ENCODE results near the gene UNC13D. TPM values are rescaled to one million over a fixed set of nuclear protein-coding genes. Genes with fewer than 3 reads are reported as not detected.

The UNC13D gene
- total and polyA plus RNA-seq, 9 of the 15 experiments (the other 6 are each of a cell fraction or from before 2014, with no cell fraction given): 0.86 to 244 (median 69.2) TPM

DNA sequence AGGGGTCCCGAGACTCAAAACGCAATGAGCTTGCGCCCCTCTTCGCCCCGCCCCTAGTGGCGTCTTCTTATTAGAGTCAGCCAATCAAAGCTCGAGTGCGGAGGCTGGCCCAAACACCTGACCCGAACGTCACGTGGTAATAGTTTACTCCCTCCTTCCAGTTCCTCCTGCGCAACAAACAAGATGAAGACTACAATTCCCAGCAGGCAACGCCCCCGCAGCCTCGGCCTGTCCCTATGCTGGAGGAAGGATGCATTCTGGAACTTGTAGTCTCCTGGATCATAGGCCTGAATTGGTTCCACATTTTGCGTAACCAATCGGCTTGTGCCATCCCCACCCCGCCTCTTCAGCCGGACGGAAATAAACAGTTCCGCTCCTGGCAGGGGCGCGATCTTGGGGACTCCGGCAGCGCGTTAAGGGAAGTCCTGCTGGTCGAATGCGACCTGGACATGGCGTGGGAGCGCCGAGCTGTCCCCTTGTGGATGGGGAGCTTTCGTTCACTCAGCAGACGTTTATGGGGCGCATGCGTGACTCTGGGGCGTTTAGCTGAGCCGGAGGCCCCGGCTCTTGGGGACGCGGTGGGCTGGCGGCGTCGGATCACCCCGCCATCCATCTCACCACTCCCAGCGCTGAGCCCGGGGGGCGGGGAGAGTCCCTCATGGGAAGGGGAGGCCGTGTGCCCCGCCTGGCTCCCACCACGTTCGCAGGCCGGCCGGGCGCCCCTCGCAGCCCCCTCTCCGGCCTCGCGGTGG is 11.3 kb upstream of the UNC13D start, which contains the start of gene WBP2 (continued):
- TF ChIP-seq, protein P1, sequence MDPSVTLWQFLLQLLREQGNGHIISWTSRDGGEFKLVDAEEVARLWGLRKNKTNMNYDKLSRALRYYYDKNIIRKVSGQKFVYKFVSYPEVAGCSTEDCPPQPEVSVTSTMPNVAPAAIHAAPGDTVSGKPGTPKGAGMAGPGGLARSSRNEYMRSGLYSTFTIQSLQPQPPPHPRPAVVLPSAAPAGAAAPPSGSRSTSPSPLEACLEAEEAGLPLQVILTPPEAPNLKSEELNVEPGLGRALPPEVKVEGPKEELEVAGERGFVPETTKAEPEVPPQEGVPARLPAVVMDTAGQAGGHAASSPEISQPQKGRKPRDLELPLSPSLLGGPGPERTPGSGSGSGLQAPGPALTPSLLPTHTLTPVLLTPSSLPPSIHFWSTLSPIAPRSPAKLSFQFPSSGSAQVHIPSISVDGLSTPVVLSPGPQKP (CRISPR knock-in tag; IDR thresholded peaks at IDR 0.05): no peak
- no peak for TF ChIP-seq ZNF778 (CRISPR knock-in tag; IDR thresholded peaks at IDR 0.05)
- TF ChIP-seq EHMT2 (IDR thresholded peaks at IDR 0.05): no peak
- peak; percentile 5; the same call in 1 of the 2 replicates for TF ChIP-seq KLF16 (IDR thresholded peaks at IDR 0.05)
- TF ChIP-seq ZNF121 (CRISPR knock-in tag; conservative IDR thresholded peaks at IDR 0.05): no peak
- peak; percentile 93 for TF ChIP-seq POLR2H (tag; IDR thresholded peaks at IDR 0.05; ENCODE audit: low read depth)
- peak; percentile 99 for TF ChIP-seq HDAC3 (IDR thresholded peaks at IDR 0.05; ENCODE audit: borderline replicate concordance, partially characterized antibody)
- TF ChIP-seq, protein P2, sequence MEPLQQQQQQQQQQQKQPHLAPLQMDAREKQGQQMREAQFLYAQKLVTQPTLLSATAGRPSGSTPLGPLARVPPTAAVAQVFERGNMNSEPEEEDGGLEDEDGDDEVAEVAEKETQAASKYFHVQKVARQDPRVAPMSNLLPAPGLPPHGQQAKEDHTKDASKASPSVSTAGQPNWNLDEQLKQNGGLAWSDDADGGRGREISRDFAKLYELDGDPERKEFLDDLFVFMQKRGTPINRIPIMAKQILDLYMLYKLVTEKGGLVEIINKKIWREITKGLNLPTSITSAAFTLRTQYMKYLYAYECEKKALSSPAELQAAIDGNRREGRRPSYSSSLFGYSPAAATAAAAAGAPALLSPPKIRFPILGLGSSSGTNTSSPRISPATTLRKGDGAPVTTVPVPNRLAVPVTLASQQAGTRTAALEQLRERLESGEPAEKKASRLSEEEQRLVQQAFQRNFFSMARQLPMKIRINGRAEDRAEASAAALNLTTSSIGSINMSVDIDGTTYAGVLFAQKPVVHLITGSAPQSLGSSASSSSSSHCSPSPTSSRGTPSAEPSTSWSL (CRISPR knock-in tag; IDR thresholded peaks at IDR 0.05; ENCODE audit: borderline replicate concordance): no peak
- TF ChIP-seq GTF2E2 (tag; IDR thresholded peaks at IDR 0.05): no peak; the same call in 1 of the 2 replicates
- no peak for TF ChIP-seq KAT8 (IDR thresholded peaks at IDR 0.05; ENCODE audit: low read depth)
- TF ChIP-seq ZNF408 (CRISPR knock-in tag; IDR thresholded peaks at IDR 0.05; ENCODE audit: low read depth): no peak
- TF ChIP-seq, protein P3, sequence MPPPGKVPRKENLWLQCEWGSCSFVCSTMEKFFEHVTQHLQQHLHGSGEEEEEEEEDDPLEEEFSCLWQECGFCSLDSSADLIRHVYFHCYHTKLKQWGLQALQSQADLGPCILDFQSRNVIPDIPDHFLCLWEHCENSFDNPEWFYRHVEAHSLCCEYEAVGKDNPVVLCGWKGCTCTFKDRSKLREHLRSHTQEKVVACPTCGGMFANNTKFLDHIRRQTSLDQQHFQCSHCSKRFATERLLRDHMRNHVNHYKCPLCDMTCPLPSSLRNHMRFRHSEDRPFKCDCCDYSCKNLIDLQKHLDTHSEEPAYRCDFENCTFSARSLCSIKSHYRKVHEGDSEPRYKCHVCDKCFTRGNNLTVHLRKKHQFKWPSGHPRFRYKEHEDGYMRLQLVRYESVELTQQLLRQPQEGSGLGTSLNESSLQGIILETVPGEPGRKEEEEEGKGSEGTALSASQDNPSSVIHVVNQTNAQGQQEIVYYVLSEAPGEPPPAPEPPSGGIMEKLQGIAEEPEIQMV (tag; conservative IDR thresholded peaks at IDR 0.05; ENCODE audit: low read depth): no peak
- no peak for TF ChIP-seq MCM7 (IDR thresholded peaks at IDR 0.05)
- TF ChIP-seq, protein P4, sequence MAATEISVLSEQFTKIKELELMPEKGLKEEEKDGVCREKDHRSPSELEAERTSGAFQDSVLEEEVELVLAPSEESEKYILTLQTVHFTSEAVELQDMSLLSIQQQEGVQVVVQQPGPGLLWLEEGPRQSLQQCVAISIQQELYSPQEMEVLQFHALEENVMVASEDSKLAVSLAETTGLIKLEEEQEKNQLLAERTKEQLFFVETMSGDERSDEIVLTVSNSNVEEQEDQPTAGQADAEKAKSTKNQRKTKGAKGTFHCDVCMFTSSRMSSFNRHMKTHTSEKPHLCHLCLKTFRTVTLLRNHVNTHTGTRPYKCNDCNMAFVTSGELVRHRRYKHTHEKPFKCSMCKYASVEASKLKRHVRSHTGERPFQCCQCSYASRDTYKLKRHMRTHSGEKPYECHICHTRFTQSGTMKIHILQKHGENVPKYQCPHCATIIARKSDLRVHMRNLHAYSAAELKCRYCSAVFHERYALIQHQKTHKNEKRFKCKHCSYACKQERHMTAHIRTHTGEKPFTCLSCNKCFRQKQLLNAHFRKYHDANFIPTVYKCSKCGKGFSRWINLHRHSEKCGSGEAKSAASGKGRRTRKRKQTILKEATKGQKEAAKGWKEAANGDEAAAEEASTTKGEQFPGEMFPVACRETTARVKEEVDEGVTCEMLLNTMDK (IDR thresholded peaks at IDR 0.05; ENCODE audit: borderline replicate concordance, insufficient read depth, low read depth, low read length, poor library complexity, severe bottlenecking): peak; percentile 81
- TF ChIP-seq, protein P5, sequence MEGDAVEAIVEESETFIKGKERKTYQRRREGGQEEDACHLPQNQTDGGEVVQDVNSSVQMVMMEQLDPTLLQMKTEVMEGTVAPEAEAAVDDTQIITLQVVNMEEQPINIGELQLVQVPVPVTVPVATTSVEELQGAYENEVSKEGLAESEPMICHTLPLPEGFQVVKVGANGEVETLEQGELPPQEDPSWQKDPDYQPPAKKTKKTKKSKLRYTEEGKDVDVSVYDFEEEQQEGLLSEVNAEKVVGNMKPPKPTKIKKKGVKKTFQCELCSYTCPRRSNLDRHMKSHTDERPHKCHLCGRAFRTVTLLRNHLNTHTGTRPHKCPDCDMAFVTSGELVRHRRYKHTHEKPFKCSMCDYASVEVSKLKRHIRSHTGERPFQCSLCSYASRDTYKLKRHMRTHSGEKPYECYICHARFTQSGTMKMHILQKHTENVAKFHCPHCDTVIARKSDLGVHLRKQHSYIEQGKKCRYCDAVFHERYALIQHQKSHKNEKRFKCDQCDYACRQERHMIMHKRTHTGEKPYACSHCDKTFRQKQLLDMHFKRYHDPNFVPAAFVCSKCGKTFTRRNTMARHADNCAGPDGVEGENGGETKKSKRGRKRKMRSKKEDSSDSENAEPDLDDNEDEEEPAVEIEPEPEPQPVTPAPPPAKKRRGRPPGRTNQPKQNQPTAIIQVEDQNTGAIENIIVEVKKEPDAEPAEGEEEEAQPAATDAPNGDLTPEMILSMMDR (IDR thresholded peaks at IDR 0.05 in 2 of 3, conservative IDR thresholded peaks at IDR 0.05 in 1 of 3; ENCODE audit: insufficient read depth in 2 of 3, low read depth in 1 of 3, low read length in 3 of 3): peak; percentile 18 to 66 (median 59); a peak in 5 of 6 replicates
- TF ChIP-seq, protein P6, sequence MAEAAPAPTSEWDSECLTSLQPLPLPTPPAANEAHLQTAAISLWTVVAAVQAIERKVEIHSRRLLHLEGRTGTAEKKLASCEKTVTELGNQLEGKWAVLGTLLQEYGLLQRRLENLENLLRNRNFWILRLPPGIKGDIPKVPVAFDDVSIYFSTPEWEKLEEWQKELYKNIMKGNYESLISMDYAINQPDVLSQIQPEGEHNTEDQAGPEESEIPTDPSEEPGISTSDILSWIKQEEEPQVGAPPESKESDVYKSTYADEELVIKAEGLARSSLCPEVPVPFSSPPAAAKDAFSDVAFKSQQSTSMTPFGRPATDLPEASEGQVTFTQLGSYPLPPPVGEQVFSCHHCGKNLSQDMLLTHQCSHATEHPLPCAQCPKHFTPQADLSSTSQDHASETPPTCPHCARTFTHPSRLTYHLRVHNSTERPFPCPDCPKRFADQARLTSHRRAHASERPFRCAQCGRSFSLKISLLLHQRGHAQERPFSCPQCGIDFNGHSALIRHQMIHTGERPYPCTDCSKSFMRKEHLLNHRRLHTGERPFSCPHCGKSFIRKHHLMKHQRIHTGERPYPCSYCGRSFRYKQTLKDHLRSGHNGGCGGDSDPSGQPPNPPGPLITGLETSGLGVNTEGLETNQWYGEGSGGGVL (CRISPR knock-in tag; IDR thresholded peaks at IDR 0.05): no peak
